Mesothelial cell of epicardium (in vitro differentiated cells): ENCODE results near the gene NFKBIL1. TPM values are rescaled to one million over a fixed set of nuclear protein-coding genes. Genes with fewer than 3 reads are reported as not detected.

Experiments
- DNase-seq, 2 experiments: peaks; one replicate each; pipeline ENCODE4 v3.0.0; 2021; ENCODE audit warnings: low spot score in 2 of 2; ENCODE audit not compliant: unreplicated experiment in 2 of 2
- H3K27ac Mint-ChIP-seq: 2 replicates; pipeline ENCODE4 v1.8.0; 2021; ENCODE audit warnings: mixed read lengths
- H3K27me3 Mint-ChIP-seq: 2 replicates; pipeline ENCODE4 v1.8.0; 2021; ENCODE audit warnings: low read depth, mixed read lengths
- H3K36me3 Mint-ChIP-seq: 2 replicates; pipeline ENCODE4 v1.8.0; 2021; ENCODE audit warnings: mixed read lengths
- H3K4me1 Mint-ChIP-seq: 2 replicates; pipeline ENCODE4 v1.8.0; 2021; ENCODE audit warnings: mixed read lengths
- H3K4me3 Mint-ChIP-seq: 2 replicates; pipeline ENCODE4 v1.8.0; 2021; ENCODE audit warnings: mild to moderate bottlenecking, moderate library complexity, mixed read lengths
- H3K9me3 Mint-ChIP-seq: 2 replicates; pipeline ENCODE4 v1.8.0; 2021; ENCODE audit warnings: mixed read lengths
- total RNA-seq: library from RNA; stranded (reverse); gene quantifications from 3 replicates; pipeline ENCODE4 v1.2.1, GENCODE V29; 2021
- TF ChIP-seq, protein P1 (sequence below): fragments of 200-600 bp; sonication (generic); IDR thresholded peaks from one replicate; pipeline ENCODE4 v1.5.0; 2021; ENCODE audit warnings: antibody characterized with exemption; ENCODE audit not compliant: unreplicated experiment

NFKBIL1 gene
- total RNA-seq, 1 donor from 2014 or later, result 27.7 TPM

DNA sequence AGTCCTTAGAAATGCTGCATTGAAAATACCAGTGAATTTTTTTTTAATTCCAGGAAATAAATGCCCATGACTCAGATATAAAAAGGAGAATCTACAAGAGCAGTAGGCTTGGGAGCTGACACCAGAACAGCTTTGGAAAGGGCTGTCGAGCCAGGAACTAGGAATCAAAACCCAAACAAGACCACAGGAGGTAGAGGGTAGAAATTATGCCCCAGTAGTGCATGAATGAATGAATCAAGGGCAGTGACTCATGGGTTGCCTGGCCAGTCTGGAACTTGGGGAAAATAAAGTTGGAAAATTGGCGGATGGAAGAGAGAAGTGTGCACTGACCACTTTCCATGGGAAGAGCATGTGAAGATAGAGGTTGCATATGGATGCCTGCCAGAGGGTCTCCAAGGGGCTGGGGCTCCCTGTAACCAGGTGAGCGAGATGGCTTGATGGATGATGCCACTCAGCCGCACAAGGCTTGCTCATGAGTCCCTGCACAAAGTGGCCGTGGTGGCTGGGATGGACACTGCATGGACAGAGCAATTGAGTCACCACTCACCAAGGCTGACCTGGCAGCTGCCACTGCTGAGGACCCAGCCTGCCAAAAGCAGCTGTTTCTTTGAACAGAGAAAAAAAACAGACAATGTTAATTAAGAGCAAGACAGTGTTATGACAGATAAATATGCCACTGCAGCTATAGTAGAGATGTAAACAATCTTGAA, 33.8 kb upstream of the NFKBIL1 start:
- DNase-seq, result no peak
- Mint-ChIP-seq H3K36me3 (no peaks in the 10 kb centered on the region), H3K27ac (no peak overlapping the region), H3K4me1 (no peaks in the 10 kb centered on the region), H3K4me3 (no peak overlapping the region), H3K9me3 (no peaks in the 10 kb centered on the region), H3K27me3 (peaks cover 53% of the 10 kb centered on the region)
- TF ChIP-seq, protein P1, sequence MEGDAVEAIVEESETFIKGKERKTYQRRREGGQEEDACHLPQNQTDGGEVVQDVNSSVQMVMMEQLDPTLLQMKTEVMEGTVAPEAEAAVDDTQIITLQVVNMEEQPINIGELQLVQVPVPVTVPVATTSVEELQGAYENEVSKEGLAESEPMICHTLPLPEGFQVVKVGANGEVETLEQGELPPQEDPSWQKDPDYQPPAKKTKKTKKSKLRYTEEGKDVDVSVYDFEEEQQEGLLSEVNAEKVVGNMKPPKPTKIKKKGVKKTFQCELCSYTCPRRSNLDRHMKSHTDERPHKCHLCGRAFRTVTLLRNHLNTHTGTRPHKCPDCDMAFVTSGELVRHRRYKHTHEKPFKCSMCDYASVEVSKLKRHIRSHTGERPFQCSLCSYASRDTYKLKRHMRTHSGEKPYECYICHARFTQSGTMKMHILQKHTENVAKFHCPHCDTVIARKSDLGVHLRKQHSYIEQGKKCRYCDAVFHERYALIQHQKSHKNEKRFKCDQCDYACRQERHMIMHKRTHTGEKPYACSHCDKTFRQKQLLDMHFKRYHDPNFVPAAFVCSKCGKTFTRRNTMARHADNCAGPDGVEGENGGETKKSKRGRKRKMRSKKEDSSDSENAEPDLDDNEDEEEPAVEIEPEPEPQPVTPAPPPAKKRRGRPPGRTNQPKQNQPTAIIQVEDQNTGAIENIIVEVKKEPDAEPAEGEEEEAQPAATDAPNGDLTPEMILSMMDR, result no peak

DNA sequence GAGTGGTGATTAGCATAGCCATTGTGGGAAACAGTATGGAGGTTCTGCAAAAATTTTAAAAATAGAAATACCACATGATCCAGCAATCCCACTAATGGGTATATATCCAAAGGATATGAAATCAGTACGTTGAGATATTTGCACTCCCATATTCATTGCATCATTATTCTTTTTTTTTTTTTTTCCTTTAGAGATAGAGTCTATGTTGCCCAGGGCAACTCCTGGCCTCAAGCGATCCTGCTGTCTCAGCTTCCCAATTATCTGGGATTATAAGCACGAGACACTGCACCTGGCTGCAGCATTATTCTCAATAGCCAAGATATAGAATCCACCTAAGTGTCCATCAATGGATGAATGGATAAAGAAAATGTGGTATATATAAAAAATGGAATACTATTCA, 25.6 kb upstream of the NFKBIL1 start:
- Mint-ChIP-seq H3K36me3 (no peaks in the 10 kb centered on the region), H3K4me3 (no peak overlapping the region), H3K27ac (no peak overlapping the region), H3K9me3 (no peaks in the 10 kb centered on the region), H3K27me3 (peaks cover 29% of the 10 kb centered on the region), H3K4me1 (no peaks in the 10 kb centered on the region)
- TF ChIP-seq, protein P1, result no peak
- no peak for DNase-seq

DNA sequence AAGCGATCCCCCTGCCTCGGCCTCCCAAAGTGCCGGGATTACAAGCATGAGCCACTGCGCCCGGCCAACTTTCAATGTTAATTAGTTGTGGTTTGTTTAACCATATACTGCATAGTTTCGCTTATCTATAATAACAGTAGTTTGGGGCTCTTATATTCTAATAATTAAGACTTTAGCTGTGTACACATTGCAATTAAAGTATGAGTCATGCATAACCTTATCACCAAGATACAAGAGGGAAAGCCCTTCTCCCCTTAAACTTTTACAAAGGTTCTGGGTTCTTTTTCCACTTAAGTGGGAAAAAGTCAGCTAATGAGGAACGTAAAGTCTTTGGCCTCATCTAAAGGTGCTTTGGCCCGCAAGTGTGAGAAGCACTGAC, 21.9 kb upstream of the NFKBIL1 start:
- Mint-ChIP-seq H3K27ac (no peak overlapping the region), H3K4me3 (no peak overlapping the region), H3K36me3 (peaks cover 7% of the 10 kb centered on the region), H3K27me3 (peaks cover 9% of the 10 kb centered on the region), H3K4me1 (no peaks in the 10 kb centered on the region), H3K9me3 (no peaks in the 10 kb centered on the region)
- TF ChIP-seq, protein P1, result no peak
- DNase-seq, result no peak

DNA sequence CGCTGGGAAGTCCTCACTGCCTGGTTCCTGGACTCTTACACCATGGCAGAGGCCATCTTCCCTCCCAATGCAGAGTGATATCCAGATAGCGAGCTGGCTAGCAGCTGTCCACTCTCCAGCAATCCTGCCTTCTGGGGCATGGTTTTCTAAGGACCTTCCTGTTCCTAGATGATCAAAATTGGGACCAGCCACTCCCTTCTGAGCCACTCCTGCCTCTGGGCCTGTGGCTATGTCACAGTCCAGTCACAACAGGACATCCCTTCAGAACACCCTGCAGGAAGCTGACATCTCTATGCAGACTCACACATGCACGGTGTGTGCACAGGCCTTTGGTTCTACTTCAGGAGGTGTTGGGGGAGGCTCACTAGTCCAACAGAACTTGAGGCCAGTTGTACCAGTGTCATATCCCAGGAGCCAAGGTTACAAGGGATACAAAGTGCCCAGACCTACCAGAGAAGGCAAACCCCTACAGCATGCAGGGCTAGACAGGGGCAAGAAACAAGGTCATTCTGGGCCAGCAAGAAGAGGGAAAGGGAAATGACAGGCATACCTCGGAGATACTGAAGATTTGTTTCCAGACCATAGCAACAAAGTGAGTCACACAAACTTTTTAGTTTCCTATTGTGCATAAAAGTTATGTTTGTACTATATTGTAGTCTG, 21.3 kb upstream of the NFKBIL1 start:
- TF ChIP-seq, protein P1, result no peak
- Mint-ChIP-seq H3K27ac (no peak overlapping the region), H3K27me3 (peaks cover 6% of the 10 kb centered on the region), H3K36me3 (peaks cover 11% of the 10 kb centered on the region), H3K9me3 (no peaks in the 10 kb centered on the region), H3K4me1 (no peaks in the 10 kb centered on the region), H3K4me3 (no peak overlapping the region)
- DNase-seq, result no peak

DNA sequence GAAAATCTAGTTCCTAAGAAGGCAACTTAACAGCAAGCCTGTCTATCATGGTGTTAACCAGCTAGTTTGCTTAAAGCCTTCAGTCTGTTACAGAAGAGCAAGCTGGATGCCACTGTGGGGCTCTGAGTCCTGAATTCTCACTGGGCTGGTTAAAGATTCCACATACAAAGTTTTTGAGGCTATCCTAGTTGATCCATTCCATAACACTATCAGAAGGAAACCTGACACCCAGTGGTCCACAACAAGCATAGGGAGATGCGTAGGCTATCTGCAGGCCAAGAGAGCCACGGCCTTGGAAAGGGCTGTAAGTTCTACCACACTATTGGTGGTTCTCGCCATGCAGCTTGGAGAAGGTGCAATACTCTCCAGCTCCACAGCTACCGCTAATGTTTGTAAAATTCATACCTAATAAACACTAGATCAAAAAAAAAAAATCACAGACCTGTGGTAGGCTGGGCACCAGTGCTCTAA, 19.1 kb upstream of the NFKBIL1 start:
- H3K27me3 Mint-ChIP-seq, result no peaks in the 10 kb centered on the region
- no peaks in the 10 kb centered on the region for H3K9me3 Mint-ChIP-seq
- no peak for DNase-seq
- peaks cover 23% of the 10 kb centered on the region for H3K36me3 Mint-ChIP-seq
- no peak overlapping the region for H3K4me3 Mint-ChIP-seq
- no peaks in the 10 kb centered on the region for H3K4me1 Mint-ChIP-seq
- TF ChIP-seq, protein P1, result no peak
- peak overlapping the region; percentile 61 for H3K27ac Mint-ChIP-seq
